Colonic mucosa (tissue), 4 donors: Measurements from ENCODE around the gene HINT3. TPM values are rescaled to one million over a fixed set of nuclear protein-coding genes. Genes with fewer than 3 reads are reported as not detected.
"Not testable (repeated sequence)": the region's sequence is repeated elsewhere in the genome, so short reads cannot be mapped to it uniquely, and the experiment has no call there.

Experiments used
- DNase-seq: peaks from one replicate; pipeline ENCODE4 v3.0.0-alpha.2; 2020
- H3K27ac ChIP-seq: fragments of 200-600 bp; one replicate; pipeline ENCODE4 v1.8.0; 2021
- H3K27me3 ChIP-seq: fragments of 200-600 bp; one replicate; pipeline ENCODE4 v1.8.0; 2021
- H3K36me3 ChIP-seq: fragments of 200-600 bp; one replicate; pipeline ENCODE4 v1.8.0; 2021
- H3K4me1 ChIP-seq: fragments of 200-600 bp; one replicate; pipeline ENCODE4 v1.8.0; 2021; ENCODE audit warnings: mild to moderate bottlenecking
- H3K4me3 ChIP-seq: fragments of 200-600 bp; one replicate; pipeline ENCODE4 v1.8.0; 2021
- H3K9ac ChIP-seq, 2 donors: one replicate each; pipeline ENCODE4 v1.7.0; 2013; ENCODE audit warnings: control low read depth in 2 of 2, low read depth in 2 of 2, low read length in 2 of 2
- H3K9me3 ChIP-seq: fragments of 200-600 bp; one replicate; pipeline ENCODE4 v1.8.0; 2021
- CTCF ChIP-seq: fragments of 200-600 bp; IDR thresholded peaks from one replicate; pipeline ENCODE4 v1.8.0; 2022; ENCODE audit warnings: antibody characterized with exemption, mild to moderate bottlenecking
- intact Hi-C: fragments of 100-400 bp; cut with DNase I; formaldehyde crosslinking; loops from one replicate; pipeline ENCODE4 v1.14.1; 2022
- total RNA-seq, 2 donors: library from RNA; stranded (reverse); fragmentation: NEBNext Ultra II Directional in 1 of 2; extraction: Animal tissue kit (Norgen Biotek cat#: 25700) in 1 of 2; gene quantifications; one replicate each; pipeline ENCODE4 v1.2.1, GENCODE V29; 2021
- donor health status: healthy.
- donor health status: DM: no; HTN: no; CAD: no.
- donor health status: DM: no; HTN: no; CAD: no.

Gene HINT3
- total RNA-seq, 2 donors from 2014 or later, result 17.1 to 38.5 TPM

DNA sequence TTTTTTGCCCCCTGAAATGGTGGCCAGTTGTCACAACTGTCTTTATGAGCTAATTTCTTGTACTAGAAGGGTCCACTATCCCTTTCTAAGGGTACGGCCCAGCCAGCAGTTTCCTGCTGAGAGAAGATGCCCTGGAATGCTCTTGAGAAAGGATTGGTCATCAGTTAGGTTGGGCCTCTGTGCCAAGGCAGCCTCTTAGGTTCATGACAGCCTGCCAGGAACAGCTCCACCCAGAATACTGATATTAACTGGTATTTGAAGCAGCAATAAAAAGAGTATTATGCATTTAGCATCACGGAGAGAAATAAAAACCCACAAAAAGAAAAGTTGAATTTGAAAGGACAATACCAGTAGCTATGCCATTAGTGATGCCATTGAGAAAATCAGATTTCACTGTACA, 9.0 kb upstream of the HINT3 start:
- H3K27me3 ChIP-seq, result no peaks in the 10 kb centered on the region
- H3K36me3 ChIP-seq, result no peaks in the 10 kb centered on the region
- H3K27ac ChIP-seq, result no peak overlapping the region
- intact Hi-C loops, result loop anchor here (5.0 kb wide), 1 partner anchor 40 kb away; no protein-coding TSS in a partner anchor
- DNase-seq, result no peak
- no peak overlapping the region for H3K4me3 ChIP-seq
- no peaks in the 10 kb centered on the region for H3K9me3 ChIP-seq
- H3K4me1 ChIP-seq, result peaks cover 8% of the 10 kb centered on the region
- H3K9ac ChIP-seq, result no peak overlapping the region
- no peak for TF ChIP-seq CTCF

GRCh38 chr6:125948455-125948854, 8.1 kb upstream of the HINT3 start:
- no peaks in the 10 kb centered on the region for H3K36me3 ChIP-seq
- H3K27ac ChIP-seq, result no peak overlapping the region
- no peaks in the 10 kb centered on the region for H3K27me3 ChIP-seq
- H3K9ac ChIP-seq, result no peak overlapping the region
- TF ChIP-seq CTCF, result no peak
- intact Hi-C loops, result loop anchor here (5.0 kb wide), 1 partner anchor 41 kb away; no protein-coding TSS in a partner anchor
- peaks cover 2% of the 10 kb centered on the region for H3K4me1 ChIP-seq
- no peak overlapping the region for H3K4me3 ChIP-seq
- no peaks in the 10 kb centered on the region for H3K9me3 ChIP-seq
- DNase-seq, result no peak

DNA sequence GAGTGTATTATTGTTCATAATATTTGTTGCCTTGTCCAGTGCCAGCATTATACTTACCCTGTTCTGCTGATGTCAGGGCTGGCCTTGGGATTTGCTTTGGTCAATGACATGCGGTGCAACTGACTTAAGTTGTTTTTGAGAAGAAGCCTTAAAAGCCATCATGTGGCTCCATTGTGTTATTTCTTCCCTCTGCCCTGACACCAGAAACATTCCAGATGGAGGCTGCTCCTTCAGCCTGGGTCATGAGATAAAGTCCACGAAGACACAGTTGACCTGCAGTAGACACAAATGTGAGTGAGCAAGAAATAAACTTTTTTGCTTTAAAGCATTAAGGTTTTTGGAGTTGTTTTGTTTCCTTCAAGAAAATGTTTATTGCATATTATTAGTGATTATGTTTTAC, 7.5 kb upstream of the HINT3 start:
- Histone ChIP-seq H3K9ac (no peak overlapping the region), H3K36me3 (no peaks in the 10 kb centered on the region), H3K4me1 (no peaks in the 10 kb centered on the region), H3K4me3 (no peak overlapping the region), H3K27ac (no peak overlapping the region), H3K9me3 (no peaks in the 10 kb centered on the region), H3K27me3 (no peaks in the 10 kb centered on the region)
- no peak for TF ChIP-seq CTCF
- DNase-seq, result no peak
- intact Hi-C loops, result loop anchor here (5.0 kb wide), 1 partner anchor 42 kb away; no protein-coding TSS in a partner anchor

- DNase-seq, result no peak
- Histone ChIP-seq H3K9ac (no peak overlapping the region), H3K27me3 (no peaks in the 10 kb centered on the region), H3K36me3 (no peaks in the 10 kb centered on the region), H3K4me1 (no peaks in the 10 kb centered on the region), H3K9me3 (no peaks in the 10 kb centered on the region), H3K4me3 (no peak overlapping the region), H3K27ac (no peak overlapping the region)
- TF ChIP-seq CTCF, result no peak
- intact Hi-C loops, result loop anchor here (10.0 kb wide), 1 partner anchor 645 kb away; the partner anchor contains the start of gene HDDC2
Measured at GRCh38 chr6:125950293-125950692, 6.3 kb upstream of the HINT3 start.

DNA sequence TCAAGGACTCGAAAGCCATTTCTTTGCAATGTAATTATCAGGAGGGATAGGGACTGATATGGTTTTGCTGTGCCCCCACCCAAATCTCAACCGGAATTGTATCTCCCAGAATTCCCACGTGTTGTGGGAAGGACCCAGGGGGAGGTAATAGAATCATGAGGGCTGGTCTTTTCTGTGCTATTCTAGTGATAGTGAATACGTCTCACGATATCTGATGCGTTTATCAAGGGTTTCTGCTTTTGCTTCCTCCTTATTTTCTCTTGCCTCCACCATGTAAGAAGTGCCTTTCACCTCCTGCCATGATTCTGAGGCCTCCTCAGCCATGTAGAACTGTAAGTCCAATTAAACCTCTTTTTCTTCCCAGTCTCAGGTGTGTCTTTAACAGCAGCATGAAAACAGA, 5.9 kb upstream of the HINT3 start:
- not testable (repeated sequence) for H3K4me3 ChIP-seq, H3K36me3 ChIP-seq, H3K27me3 ChIP-seq, H3K9ac ChIP-seq, H3K4me1 ChIP-seq, DNase-seq, H3K9me3 ChIP-seq, H3K27ac ChIP-seq
- intact Hi-C loops, result loop anchor here (10.0 kb wide), 1 partner anchor 646 kb away; the partner anchor contains the start of gene HDDC2

DNA sequence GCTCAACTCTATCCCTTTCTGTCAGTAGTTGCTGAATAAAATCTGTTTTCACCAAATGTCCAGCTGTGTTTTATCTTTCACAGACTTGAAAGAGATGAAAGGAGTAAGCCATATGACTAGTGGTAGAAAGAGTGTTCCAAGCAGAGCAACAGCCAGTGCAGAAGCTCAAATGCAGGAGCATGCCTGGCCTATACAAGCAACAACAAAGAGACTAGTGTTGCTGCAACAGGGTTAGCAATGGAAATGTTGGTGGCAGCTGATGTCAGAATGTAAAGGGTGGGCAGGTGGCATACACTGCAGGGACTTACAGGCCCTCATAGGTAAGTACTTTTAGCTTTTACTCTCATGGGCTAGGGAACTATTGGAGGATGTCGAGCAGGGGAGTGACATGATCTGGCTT, 5.2 kb upstream of the HINT3 start:
- Histone ChIP-seq H3K4me3 (no peak overlapping the region), H3K27ac (no peak overlapping the region), H3K27me3 (no peaks in the 10 kb centered on the region), H3K9ac (no peak overlapping the region), H3K36me3 (no peaks in the 10 kb centered on the region), H3K4me1 (no peaks in the 10 kb centered on the region), H3K9me3 (no peaks in the 10 kb centered on the region)
- intact Hi-C loops, result loop anchor here (10.0 kb wide), 1 partner anchor 647 kb away; the partner anchor contains the start of gene HDDC2
- no peak for TF ChIP-seq CTCF
- no peak for DNase-seq
